ENCODE results near the gene NXPH4.

- TF ChIP-seq CTCF (conservative IDR thresholded peaks at IDR 0.05; ENCODE audit: low read length) (no peak), EZH2phosphoT487 (IDR thresholded peaks at IDR 0.05; ENCODE audit: borderline replicate concordance) (no peak)
Observed at GRCh38 chr12:57225680-57226210, 9.2 kb downstream of the NXPH4 start.
